Memory B cell (primary cell): ENCODE measurements around the gene CNTN1.

Source experiments
- ATAC-seq: fragments of 150-1000 bp; cut with Tn5 transposase; 2 replicates; pipeline ENCODE4 v1.10.0; 2021; ENCODE audit warnings: low read depth, mild to moderate bottlenecking, moderate library complexity
- DNase-seq, 2 donors: peaks; one replicate each; pipeline ENCODE4 v3.0.0; 2022; ENCODE audit warnings: low spot score in 2 of 2
- H3K27ac Mint-ChIP-seq: one replicate; pipeline ENCODE4 v1.8.0; 2022; ENCODE audit warnings: mild to moderate bottlenecking, moderate library complexity, mixed read lengths
- H3K27me3 Mint-ChIP-seq: one replicate; pipeline ENCODE4 v1.8.0; 2022; ENCODE audit warnings: mixed read lengths
- H3K36me3 Mint-ChIP-seq: one replicate; pipeline ENCODE4 v1.8.0; 2022; ENCODE audit warnings: mild to moderate bottlenecking, mixed read lengths
- H3K4me1 Mint-ChIP-seq: one replicate; pipeline ENCODE4 v1.8.0; 2022; ENCODE audit warnings: mixed read lengths
- H3K4me3 Mint-ChIP-seq: one replicate; pipeline ENCODE4 v1.8.0; 2022; ENCODE audit warnings: mild to moderate bottlenecking, moderate library complexity, mixed read lengths
- H3K9me3 Mint-ChIP-seq: one replicate; pipeline ENCODE4 v1.8.0; 2022; ENCODE audit warnings: mixed read lengths

CNTN1 gene

GRCh38 chr12:40672741-40673271 lies 19.4 kb upstream of the CNTN1 start:
- Mint-ChIP-seq H3K4me1 (peaks cover 2% of the 10 kb centered on the region), H3K9me3 (peaks cover 6% of the 10 kb centered on the region), H3K36me3 (no peaks in the 10 kb centered on the region), H3K4me3 (no peak overlapping the region), H3K27ac (no peak overlapping the region), H3K27me3 (peaks cover 3% of the 10 kb centered on the region)
- ATAC-seq (no peak), DNase-seq (no peak)

GRCh38 chr12:40681148-40681547 lies 11.1 kb upstream of the CNTN1 start:
- ATAC-seq (no peak), DNase-seq (no peak)
- no peaks in the 10 kb centered on the region for H3K36me3 Mint-ChIP-seq
- H3K27ac Mint-ChIP-seq, result no peak overlapping the region
- H3K27me3 Mint-ChIP-seq, result peaks cover 4% of the 10 kb centered on the region
- H3K4me3 Mint-ChIP-seq, result no peak overlapping the region
- H3K9me3 Mint-ChIP-seq, result peaks cover 9% of the 10 kb centered on the region
- no peaks in the 10 kb centered on the region for H3K4me1 Mint-ChIP-seq

GRCh38 chr12:40684986-40685385 lies 7.3 kb upstream of the CNTN1 start:
- Mint-ChIP-seq H3K4me1 (no peaks in the 10 kb centered on the region), H3K36me3 (no peaks in the 10 kb centered on the region), H3K27ac (no peak overlapping the region), H3K27me3 (peaks cover 2% of the 10 kb centered on the region), H3K4me3 (no peak overlapping the region), H3K9me3 (no peaks in the 10 kb centered on the region)
- ATAC-seq, result no peak
- DNase-seq, result no peak

- Mint-ChIP-seq H3K27ac (no peak overlapping the region), H3K27me3 (peaks cover 4% of the 10 kb centered on the region), H3K9me3 (no peaks in the 10 kb centered on the region), H3K4me3 (no peak overlapping the region), H3K36me3 (no peaks in the 10 kb centered on the region), H3K4me1 (no peaks in the 10 kb centered on the region)
- no peak for DNase-seq
- ATAC-seq, result no peak
Observed at GRCh38 chr12:40688085-40688725, 4.0 kb upstream of the CNTN1 start.

- H3K27ac Mint-ChIP-seq, result no peak overlapping the region
Observed at GRCh38 chr12:40689576-40689975, 2.7 kb upstream of the CNTN1 start.

GRCh38 chr12:40692765-40693206 lies 547 bp downstream of the CNTN1 start:
- Mint-ChIP-seq H3K4me1 (no peaks in the 10 kb centered on the region), H3K9me3 (no peaks in the 10 kb centered on the region), H3K36me3 (no peaks in the 10 kb centered on the region), H3K27ac (no peak overlapping the region), H3K27me3 (peaks cover 6% of the 10 kb centered on the region), H3K4me3 (no peak overlapping the region)
- ATAC-seq (no peak), DNase-seq (no peak)

More at GRCh38 chr12:40689576-40689975, 2.7 kb upstream of the CNTN1 start:
- no peak for DNase-seq
- no peak for ATAC-seq
- H3K9me3 Mint-ChIP-seq, result no peaks in the 10 kb centered on the region
- no peaks in the 10 kb centered on the region for H3K36me3 Mint-ChIP-seq
- no peaks in the 10 kb centered on the region for H3K4me1 Mint-ChIP-seq
- no peak overlapping the region for H3K4me3 Mint-ChIP-seq
- peaks cover 4% of the 10 kb centered on the region for H3K27me3 Mint-ChIP-seq

GRCh38 chr12:40693207-40693821 lies 1.1 kb downstream of the CNTN1 start:
- no peaks in the 10 kb centered on the region for H3K4me1 Mint-ChIP-seq
- no peak for ATAC-seq
- no peaks in the 10 kb centered on the region for H3K36me3 Mint-ChIP-seq
- H3K27me3 Mint-ChIP-seq, result peaks cover 6% of the 10 kb centered on the region
- H3K27ac Mint-ChIP-seq, result no peak overlapping the region
- no peaks in the 10 kb centered on the region for H3K9me3 Mint-ChIP-seq
- DNase-seq, result no peak
- H3K4me3 Mint-ChIP-seq, result no peak overlapping the region

- Mint-ChIP-seq H3K36me3 (no peaks in the 10 kb centered on the region), H3K9me3 (peaks cover 4% of the 10 kb centered on the region), H3K27ac (no peak overlapping the region), H3K27me3 (peaks cover 2% of the 10 kb centered on the region), H3K4me3 (no peak overlapping the region), H3K4me1 (no peaks in the 10 kb centered on the region)
- DNase-seq (no peak), ATAC-seq (no peak)
Observed at GRCh38 chr12:40697566-40698259, 5.5 kb downstream of the CNTN1 start.

- H3K27ac Mint-ChIP-seq, result no peak overlapping the region
- ATAC-seq (no peak), DNase-seq (no peak)
- no peaks in the 10 kb centered on the region for H3K36me3 Mint-ChIP-seq
- H3K27me3 Mint-ChIP-seq, result no peaks in the 10 kb centered on the region
- H3K4me1 Mint-ChIP-seq, result no peaks in the 10 kb centered on the region
- H3K9me3 Mint-ChIP-seq, result peaks cover 4% of the 10 kb centered on the region
- no peak overlapping the region for H3K4me3 Mint-ChIP-seq
Observed at GRCh38 chr12:40701756-40702155, 9.5 kb downstream of the CNTN1 start.

- no peak overlapping the region for H3K27ac Mint-ChIP-seq
- no peaks in the 10 kb centered on the region for H3K4me1 Mint-ChIP-seq
- no peaks in the 10 kb centered on the region for H3K9me3 Mint-ChIP-seq
- DNase-seq (no peak), ATAC-seq (no peak)
- H3K4me3 Mint-ChIP-seq, result no peak overlapping the region
- H3K36me3 Mint-ChIP-seq, result no peaks in the 10 kb centered on the region
- no peaks in the 10 kb centered on the region for H3K27me3 Mint-ChIP-seq
Observed at GRCh38 chr12:40711121-40711520, 18.9 kb downstream of the CNTN1 start.

GRCh38 chr12:40714636-40715035 lies 22.4 kb downstream of the CNTN1 start:
- H3K9me3 Mint-ChIP-seq, result peaks cover 1% of the 10 kb centered on the region
- no peaks in the 10 kb centered on the region for H3K4me1 Mint-ChIP-seq
- DNase-seq (no peak), ATAC-seq (no peak)
- no peak overlapping the region for H3K27ac Mint-ChIP-seq
- H3K36me3 Mint-ChIP-seq, result no peaks in the 10 kb centered on the region
- H3K4me3 Mint-ChIP-seq, result no peak overlapping the region
- H3K27me3 Mint-ChIP-seq, result no peaks in the 10 kb centered on the region

GRCh38 chr12:40716037-40716436 lies 23.8 kb downstream of the CNTN1 start:
- H3K4me1 Mint-ChIP-seq, result no peaks in the 10 kb centered on the region
- no peaks in the 10 kb centered on the region for H3K27me3 Mint-ChIP-seq
- H3K4me3 Mint-ChIP-seq, result no peak overlapping the region
- no peak overlapping the region for H3K27ac Mint-ChIP-seq
- H3K36me3 Mint-ChIP-seq, result no peaks in the 10 kb centered on the region
- DNase-seq (no peak), ATAC-seq (no peak)
- peaks cover 1% of the 10 kb centered on the region for H3K9me3 Mint-ChIP-seq

GRCh38 chr12:40717576-40717975 lies 25.3 kb downstream of the CNTN1 start:
- ATAC-seq, result no peak
- Mint-ChIP-seq H3K4me3 (no peak overlapping the region), H3K4me1 (no peaks in the 10 kb centered on the region), H3K27me3 (no peaks in the 10 kb centered on the region), H3K9me3 (peaks cover 1% of the 10 kb centered on the region), H3K27ac (no peak overlapping the region), H3K36me3 (no peaks in the 10 kb centered on the region)
- DNase-seq, result no peak

GRCh38 chr12:40718878-40719372 lies 26.7 kb downstream of the CNTN1 start:
- H3K27me3 Mint-ChIP-seq, result no peaks in the 10 kb centered on the region
- H3K9me3 Mint-ChIP-seq, result peaks cover 1% of the 10 kb centered on the region
- DNase-seq (no peak), ATAC-seq (no peak)
- H3K27ac Mint-ChIP-seq, result no peak overlapping the region
- H3K4me3 Mint-ChIP-seq, result no peak overlapping the region
- H3K36me3 Mint-ChIP-seq, result no peaks in the 10 kb centered on the region
- H3K4me1 Mint-ChIP-seq, result no peaks in the 10 kb centered on the region
